GM19467 (cell line): ENCODE data around the gene FNDC10.
"Not testable (repeated sequence)": the region's sequence is repeated elsewhere in the genome, so short reads cannot be mapped to it uniquely, and the experiment has no call there.

ENCODE experiments used
- ATAC-seq: cut with Tn5 transposase; IDR thresholded peaks from one replicate; pipeline ENCODE4 v1.9.1; 2021; ENCODE audit warnings: mild to moderate bottlenecking, moderate library complexity; ENCODE audit not compliant: unreplicated experiment

The FNDC10 gene

DNA sequence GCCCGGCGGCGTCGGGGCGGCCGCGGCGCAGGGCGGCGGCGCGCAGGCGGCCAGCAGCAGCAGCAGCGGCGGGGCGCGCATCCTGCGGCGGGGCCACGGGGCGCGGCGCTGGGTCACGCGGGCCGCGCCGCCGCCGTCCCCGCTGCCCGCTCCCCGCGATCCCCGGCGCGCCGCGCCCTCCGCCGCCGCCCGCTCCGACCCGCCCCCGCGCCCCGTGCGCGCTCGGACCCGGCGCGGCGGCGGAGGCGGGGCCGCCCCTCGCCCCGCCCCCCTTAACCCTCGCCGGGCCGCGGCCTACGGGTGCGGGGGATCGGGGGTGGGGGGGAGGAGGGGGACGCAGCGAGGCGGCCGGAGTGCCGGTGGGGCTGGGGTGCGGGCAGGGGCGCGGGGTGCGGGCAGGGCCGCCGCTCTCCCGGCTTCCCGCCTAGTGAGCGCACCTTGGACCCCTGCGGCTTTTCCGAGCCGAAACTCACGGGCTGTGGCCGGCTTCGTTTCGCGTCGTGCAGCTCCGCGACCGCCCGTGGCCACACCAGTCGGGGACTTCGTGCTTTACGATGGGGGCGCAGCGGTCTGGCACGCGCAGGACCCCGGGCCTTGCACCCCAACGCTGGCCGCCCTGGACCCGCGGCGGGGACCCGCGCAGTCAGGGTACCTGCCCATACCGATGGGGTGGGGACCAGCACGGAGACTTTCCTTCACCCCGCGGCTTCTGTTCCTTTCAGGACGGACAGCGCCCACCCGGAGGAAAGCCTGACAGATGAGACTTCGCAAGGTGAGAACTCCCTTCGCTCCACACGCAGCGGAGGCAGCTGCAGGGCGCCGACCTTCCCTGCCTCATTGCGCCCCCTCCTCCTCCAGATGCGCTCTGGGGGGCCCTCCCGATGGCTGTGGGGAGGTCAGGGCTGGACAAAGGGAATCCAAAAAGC lies at the start of gene FNDC10:
Gene FNDC10, minus strand, starts transcription at position 201 of the 926 bp plus-strand sequence. Its CDS starts 120 bp downstream, at position 81.
- no peak for ATAC-seq

DNA sequence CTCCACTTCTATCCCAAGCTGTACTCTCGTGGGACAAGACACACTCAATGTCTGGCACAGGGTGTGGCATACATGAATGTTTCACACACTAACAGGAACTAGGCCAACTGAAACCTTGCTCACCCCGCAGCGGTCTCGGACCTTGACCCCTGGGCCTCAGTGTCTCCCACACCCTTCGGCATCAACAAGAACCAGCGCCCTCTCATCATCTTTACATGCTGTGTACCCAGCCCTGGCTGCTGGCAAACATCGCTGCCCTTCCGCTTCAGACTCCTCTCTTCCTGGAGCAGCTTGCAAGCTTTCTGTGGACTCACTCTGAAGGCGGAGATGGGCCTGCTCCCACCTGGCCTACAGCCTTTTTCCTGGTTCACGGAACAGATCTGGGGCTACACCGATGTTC lies 48.3 kb upstream of the FNDC10 start:
- ATAC-seq = not testable (repeated sequence)

DNA sequence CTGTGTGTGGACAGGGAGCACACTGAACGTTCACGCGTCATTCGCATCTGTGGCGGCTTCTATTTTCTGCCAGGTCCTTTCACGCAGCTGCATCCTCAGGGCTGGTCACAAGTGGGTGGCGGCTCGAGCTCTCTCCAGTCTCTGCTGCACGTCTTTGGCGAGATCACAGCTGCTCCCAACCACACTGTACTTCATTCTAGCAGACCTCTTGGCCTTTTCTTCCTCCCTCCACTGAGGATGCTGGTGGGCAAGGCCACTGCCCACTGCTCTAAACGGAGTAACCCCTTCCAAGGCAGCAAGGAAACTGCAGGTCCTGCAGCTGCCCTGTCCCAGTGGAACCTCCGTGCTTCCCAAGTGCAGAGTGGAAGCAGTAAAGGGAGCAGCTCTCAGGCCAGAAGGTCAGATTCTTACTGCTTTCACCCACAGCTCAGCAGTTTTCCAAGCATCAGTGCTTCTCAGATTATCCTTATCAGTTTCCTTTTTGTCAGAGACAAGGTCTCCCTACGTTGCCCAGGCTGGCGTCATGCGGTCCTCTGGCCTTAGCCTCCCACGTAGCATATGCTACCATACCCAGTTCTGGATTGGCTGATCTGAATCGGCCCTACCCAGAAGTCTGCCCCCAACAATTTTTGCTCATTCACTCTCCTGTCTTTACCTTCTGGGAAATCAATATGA lies 47.8 kb upstream of the FNDC10 start:
- not testable (repeated sequence) for ATAC-seq

DNA sequence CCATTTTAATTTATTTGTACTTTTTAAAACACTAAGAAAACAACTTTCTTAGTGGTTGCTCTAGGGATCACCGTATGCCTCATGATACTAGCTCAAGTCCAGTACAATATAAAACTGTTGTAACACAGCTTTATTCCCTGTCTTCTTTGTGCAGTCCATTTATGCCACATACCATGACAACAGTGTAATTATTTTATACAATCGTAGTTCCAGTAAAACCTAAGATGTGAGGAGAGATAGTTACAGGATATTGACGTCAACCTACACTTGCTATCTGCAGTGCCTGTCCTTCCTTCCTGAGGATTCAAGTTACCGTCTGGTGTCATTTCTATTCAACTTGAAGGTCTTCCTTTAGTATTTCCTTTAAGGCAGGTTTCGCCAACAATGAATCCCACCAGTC lies 46.4 kb upstream of the FNDC10 start:
- not testable (repeated sequence) for ATAC-seq

DNA sequence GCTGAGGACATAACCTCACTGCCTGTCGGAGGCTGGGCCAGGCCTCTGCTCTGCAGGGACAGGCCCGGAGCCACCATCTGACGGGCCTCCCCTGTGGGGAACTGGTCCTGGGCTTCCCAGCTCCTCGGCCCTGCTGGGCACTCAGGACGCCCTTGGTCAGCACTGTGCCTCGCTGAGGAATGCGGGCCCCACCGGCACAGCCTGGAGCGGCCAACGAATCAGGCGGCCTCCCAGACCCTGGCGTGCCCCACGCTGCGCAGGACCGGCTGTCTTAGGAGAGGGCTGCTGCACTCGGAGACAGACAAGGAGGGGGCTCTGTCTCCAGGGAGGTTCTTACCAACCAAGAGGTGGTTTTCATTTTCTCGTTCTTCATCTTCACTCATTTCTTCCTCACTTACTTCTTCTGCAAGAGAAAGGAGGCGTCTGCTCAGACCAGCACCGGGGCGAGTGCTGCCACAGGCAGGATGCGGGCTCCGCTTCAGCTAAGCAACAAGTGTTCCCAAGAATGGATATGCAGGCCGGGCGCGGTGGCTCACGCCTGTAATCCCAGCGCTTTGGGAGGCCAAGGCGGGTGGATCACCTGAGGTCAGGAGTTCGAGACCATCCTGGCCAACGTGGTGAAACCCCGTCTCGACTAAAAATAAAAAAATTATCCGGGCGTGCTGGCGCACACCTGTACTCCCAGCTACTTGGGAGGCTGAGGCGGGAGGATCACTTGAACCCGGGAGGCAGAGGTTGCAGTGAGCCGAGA lies 41.0 kb upstream of the FNDC10 start:
- ATAC-seq = not testable (repeated sequence)

DNA sequence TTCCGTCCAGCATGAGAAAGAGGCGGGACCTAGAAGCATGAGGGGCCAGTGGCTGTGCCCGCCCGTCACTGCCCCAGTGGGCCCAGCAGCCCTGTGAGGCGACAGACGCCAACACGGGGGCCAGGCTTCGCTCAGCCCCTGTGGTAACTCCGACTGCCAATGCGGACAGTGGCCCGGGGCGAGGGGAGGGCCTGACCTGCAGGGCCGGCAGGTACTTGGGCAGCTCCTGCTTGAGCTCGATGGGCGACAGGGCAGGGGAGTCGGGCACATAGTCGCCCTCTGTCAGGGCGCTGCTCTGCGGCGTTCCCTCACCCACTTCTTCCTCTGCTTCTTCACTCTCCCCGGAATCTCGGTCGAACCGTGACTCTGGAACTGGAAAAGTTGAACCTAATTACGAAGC lies 40.1 kb upstream of the FNDC10 start:
- not testable (repeated sequence) for ATAC-seq

DNA sequence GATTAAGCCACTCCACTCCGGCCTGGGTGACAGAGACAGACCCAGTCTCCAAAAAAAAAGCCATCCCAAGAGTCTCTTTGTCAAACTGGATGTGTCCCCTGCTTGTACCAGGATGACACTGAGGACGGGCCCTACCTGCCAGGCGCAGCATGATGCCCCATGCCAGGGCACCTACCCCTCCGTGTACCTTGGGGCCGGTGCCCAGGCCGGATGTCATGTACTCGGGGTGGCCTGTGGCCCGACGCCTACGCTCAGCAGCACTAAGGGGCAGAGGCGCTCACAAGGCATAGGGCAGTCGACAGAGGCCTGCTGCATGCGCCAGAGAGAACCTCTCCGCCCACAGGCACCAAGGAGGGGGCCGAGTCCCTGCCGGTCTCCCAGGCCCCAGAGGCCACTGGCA lies 39.4 kb upstream of the FNDC10 start:
- not testable (repeated sequence) for ATAC-seq

DNA sequence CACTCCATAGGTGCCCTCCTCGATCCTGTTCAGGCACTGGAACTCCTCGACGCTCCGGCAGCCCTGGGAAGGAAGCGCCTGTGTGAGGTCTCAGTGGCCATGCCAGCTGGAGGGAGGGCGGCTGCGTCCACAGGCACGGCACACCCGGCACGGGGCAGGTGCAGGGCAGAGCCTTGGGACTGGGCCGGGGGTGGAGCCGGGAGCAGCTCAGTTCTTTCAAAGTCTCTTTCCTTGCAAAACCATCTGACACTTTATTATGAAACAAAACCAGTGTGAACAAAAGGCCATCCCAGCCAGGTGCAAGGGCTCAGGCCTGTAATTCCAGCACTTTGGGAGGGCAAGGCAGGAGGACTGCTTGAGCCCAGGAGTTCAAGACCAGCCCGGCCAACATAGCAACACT lies 38.6 kb upstream of the FNDC10 start:
- not testable (repeated sequence) for ATAC-seq

DNA sequence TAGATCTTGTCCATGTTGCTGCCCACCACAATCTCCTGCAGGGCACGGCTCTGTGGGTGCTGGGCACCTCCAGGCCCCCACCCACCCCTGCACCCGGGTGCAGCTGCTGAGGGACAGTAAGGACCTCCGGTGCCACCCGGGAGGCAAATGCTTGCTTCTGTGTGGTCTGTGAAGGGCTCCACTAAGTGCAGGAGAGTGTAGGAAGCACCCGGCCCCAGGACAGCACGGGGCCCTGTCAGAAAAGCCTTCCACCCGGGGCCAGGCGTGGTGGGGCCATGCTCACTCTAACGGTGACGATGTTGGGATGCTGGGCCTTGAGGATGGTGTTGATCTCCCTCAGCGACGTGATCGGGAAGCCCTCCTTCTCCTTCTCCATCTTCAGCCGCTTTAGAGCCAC lies 37.5 kb upstream of the FNDC10 start:
- not testable (repeated sequence) for ATAC-seq

DNA sequence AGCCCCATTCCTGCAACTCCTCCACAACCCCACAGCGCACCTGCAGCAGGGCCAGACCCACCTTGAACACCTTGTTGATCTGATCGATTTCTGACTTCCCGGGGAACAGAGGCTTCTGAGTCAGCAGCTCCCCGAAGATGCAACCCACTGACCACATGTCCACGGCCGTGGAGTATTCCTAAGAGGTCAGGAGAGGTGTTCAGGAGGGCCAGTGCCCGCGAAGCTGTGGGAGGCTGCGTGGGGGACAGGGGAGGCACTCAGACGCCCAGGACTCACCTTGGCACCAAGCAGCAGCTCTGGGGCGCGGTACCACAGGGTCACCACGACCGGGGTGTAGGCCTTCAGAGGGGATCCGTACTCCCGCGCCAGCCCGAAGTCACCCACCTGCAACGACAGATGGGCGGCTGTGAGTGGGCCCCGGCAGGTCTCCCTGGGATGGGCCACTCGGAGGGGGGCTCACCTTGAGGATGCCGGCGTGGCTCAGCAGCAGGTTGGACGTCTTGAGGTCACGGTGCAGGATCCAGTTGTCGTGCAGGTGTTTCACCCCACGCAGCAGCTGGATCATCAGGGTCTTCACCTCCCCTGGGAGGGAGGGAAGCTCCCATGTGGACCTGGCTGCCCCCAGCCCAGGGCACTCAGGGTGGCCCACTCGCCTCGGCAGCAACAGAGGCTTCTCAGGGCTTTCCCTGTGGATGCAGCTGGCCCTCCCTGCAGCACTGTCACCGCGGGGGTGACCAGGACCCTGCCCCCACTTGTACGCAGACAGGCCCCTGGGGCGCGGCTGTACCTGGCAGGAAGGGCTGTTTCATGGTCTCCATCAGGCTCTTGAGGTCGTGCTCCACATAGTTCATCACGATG lies 36.9 kb upstream of the FNDC10 start:
- not testable (repeated sequence) for ATAC-seq

DNA sequence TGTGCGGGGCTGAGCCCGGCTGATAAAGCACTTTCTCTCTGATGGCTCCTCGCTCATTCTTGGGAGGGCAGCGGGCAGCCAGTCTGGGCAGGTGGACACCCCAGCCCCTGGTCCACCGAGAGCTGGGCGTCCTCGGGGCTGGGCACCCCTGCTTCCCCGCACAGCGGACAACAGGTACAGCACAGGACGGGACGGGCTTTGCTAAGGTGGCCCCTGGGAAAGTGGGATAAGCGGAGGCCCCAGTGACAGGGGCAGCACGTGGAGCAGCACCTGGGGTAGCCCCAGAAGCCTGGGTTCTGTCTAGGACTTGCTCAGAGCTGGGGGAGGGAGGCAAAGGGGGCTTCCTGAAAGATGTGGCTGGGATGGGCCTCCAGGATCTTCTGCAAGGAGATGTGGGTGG lies 34.7 kb upstream of the FNDC10 start:
- ATAC-seq = not testable (repeated sequence)

DNA sequence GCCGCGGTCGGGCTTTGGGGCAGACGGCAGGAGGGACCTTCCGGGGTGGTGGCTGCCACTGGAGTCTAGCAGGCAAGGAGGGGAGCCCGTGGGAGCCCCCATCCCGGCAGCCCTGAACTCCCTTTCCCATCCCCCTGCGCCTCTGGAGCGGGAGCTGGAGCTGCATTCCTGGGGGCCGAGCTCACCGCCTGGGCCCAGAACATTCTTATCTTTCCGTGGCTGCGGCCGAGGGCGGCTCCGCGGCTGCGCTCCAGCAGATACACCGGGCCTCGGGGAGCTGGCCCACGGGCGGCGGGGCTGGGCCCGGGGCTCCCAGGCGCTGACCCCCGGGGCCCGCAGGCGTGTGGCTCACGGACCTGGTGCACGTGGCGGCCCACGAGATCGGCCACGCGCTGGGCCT lies 33.5 kb upstream of the FNDC10 start:
- ATAC-seq = not testable (repeated sequence)

DNA sequence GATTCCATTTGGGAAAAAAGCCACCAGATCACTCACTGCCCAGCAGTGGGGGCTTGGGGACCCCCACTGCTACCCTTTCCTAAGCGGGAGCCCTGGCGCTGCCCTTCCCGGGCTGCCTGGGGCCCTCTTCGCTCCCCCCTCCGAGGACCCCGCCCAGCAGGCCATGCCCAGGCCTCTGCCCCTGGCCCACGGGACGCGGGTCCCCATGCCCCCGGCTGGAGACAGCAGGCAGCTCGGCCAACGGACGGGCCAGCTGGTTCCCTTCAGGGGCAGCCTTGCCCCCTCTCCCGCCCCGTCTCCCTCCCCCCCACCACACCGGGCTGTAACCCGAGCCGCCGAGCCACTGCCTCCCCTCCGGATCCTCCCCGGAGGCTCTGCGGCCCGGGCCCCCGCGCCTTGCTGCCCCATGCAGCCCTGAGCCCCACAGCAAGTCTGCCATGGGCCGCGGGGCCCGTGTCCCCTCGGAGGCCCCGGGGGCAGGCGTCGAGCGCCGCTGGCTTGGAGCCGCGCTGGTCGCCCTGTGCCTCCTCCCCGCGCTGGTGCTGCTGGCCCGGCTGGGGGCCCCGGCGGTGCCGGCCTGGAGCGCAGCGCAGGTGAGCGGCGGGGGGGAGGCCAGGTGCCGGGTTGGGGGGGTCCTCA lies 32.0 kb upstream of the FNDC10 start, which contains the start of gene MMP23B:
Gene MMP23B, plus strand, starts transcription at position 392 of the 639 bp plus-strand sequence. Its CDS starts 46 bp downstream, at position 438.
- no peak for ATAC-seq

DNA sequence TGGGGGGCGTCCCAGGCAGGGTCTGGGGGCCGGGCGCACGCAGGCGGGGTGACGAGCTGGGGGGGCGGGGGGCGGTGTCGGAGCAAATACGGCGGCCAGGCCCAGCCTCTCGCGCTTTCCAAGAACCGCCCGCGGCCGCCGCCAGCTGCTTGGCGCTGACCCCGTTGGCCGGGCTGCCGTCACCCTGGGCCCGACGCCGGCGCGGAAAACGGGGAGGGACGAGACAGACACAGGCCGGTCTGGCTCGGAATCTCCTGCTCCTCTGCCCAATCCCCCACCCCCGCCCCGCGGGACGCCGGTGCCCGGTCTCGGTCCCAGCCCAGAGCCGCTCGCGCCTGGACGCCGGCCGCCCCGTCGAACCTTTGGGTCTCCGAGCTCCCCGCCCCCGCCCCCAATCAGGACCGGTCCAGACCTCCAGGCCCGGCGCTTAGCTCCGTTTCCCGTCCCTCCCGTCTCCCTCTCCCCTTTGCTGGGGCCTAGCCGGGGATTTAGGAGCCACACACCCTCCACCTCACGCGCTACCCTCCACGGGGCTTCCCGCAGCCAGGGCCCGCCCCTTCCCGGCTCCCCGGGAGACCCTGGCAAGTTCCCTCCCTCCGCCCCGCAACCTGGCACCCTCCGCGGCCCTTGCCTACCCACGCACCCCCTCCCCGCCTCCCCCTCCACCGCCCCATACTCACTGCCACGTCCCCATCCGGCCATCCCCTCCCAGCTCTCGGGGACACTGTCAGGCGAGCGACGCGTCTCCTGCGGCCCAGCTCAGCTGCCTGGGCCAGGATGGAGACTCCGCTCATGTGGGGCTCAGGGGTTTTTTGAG lies 31.2 kb upstream of the FNDC10 start:
- ATAC-seq = no peak

DNA sequence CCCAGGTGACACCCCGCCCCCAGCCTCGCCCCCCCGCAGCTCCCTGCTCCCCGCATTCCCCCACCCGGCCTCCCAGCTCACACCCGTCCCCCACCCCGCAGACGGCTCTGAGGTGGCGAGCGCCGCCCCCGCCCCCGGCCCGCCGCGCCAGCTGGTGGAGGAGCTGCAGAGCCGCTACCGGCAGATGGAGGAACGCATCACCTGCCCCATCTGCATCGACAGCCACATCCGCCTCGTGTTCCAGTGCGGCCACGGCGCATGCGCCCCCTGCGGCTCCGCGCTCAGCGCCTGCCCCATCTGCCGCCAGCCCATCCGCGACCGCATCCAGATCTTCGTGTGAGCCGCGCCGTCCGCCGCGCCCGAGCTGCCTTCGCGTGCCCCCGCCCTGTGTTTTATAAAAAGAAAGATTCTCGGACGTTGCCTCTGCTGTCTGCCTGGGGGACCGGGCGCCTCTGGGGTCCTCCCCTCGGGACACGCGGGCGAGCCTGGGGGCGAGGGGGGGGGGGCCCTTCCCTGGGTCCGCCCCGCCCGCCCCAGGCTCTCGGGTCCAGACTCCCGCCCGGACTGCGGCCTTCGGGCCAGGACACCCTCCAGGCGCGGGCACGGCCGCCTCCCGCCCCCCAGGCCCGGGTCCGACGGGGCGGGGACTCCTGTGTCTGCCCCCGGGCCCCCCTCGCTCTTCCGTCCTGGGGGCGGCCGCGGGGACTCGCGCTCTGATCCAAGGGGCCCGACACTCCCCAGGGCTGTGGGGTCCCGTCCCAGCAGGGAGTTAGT lies 30.4 kb upstream of the FNDC10 start:
- peak; percentile 56 for ATAC-seq

DNA sequence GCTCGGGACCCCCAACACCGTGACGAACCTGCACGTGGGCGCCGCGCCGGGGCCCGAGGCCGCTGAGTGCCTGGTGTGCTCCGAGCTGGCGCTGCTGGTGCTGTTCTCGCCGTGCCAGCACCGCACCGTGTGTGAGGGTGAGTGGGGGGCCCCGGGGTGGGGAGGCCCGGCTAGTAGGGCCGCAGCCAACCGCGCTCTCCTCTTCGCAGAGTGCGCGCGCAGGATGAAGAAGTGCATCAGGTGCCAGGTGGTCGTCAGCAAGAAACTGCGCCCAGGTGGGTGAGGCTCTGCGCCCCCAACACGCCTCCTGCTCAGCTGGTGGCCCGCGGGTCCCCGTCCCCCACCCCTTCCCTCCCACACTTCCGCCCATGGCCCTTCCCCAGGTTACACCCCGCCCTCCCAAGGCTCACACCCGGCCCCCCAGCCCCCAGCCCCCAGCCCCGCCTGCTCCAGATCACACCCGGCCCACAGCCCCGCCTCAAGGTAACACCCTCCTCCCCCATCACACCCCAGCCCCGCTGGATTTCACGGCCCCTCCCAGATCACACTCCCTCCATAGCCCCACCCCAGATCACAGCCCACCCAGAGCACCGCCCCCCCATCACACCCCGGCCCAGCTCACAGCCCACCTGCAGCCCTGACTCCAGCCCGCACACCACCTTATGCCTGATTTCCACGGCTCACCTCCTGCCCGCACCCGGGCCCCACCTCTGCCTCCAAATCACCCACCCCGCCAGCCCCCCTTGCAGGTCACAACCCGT lies 29.7 kb upstream of the FNDC10 start:
- ATAC-seq = no peak

DNA sequence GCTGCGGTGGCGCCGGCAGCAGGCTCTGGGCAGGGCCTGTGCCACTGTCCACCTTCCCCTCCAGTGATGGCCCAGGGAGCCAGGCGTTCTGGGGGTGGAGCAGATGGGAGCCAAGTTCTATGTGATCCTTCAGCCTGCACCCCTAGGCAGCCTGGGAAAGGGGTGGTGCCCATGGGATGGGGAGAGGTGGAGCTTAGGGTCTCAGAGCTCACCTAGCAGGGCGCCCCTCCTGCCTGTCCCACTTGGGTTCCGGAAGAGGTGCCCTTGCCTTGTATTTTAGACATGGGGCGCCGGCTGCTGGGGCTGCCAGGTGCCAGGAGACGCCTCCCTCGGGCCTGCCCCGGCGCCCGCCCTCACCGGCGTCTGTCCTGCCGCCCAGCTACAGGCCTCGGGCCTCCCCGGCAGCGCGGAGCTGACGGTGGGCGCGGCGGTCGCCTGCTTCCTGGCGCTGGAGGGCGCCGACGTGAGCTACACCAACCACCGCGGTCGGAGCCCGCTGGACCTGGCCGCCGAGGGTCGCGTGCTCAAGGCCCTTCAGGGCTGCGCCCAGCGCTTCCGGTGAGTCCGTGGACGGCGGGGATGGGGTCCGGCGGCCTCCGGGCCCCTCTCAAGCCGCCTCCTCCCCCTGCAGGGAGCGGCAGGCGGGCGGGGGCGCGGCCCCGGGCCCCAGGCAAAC lies 29.0 kb upstream of the FNDC10 start:
- ATAC-seq = no peak
